Smooth muscle cell (in vitro differentiated cells): ENCODE results near the gene CDH4. TPM values are rescaled to one million over a fixed set of nuclear protein-coding genes. Genes with fewer than 3 reads are reported as not detected.

Experiments
- DNase-seq: peaks from one replicate; lab custom pipeline; 2025; ENCODE audit not compliant: unreplicated experiment; lab: John Stamatoyannopoulos, UW
- H2AFZ ChIP-seq: fragments of 200-600 bp; sonication (generic); 2 replicates; pipeline ENCODE4 v1.6.0; 2016; ENCODE audit warnings: antibody characterized with exemption, low read depth, mild to moderate bottlenecking
- H3F3A ChIP-seq: fragments of 200-600 bp; sonication (generic); 2 replicates; pipeline ENCODE4 v1.6.0; 2017; ENCODE audit warnings: antibody characterized with exemption, low read depth
- H3K27ac ChIP-seq: fragments of 200-600 bp; sonication (generic); 2 replicates; pipeline ENCODE4 v1.5.1; 2016; ENCODE audit warnings: low read depth, mild to moderate bottlenecking
- H3K27me3 ChIP-seq: fragments of 200-600 bp; sonication (generic); 2 replicates; pipeline ENCODE4 v1.6.1; 2016; ENCODE audit warnings: low read depth, mild to moderate bottlenecking
- H3K36me3 ChIP-seq: fragments of 200-600 bp; sonication (generic); 2 replicates; pipeline ENCODE4 v1.5.1; 2016; ENCODE audit warnings: low read depth
- H3K4me1 ChIP-seq: fragments of 200-600 bp; sonication (generic); 2 replicates; pipeline ENCODE4 v1.5.1; 2016; ENCODE audit warnings: low read depth
- H3K4me2 ChIP-seq: fragments of 200-600 bp; sonication (generic); 2 replicates; pipeline ENCODE4 v1.6.0; 2016; ENCODE audit warnings: mild to moderate bottlenecking
- H3K4me3 ChIP-seq: fragments of 200-600 bp; sonication (generic); 2 replicates; pipeline ENCODE4 v1.5.1; 2016; ENCODE audit warnings: mild to moderate bottlenecking
- H3K79me2 ChIP-seq: fragments of 200-600 bp; sonication (generic); 2 replicates; pipeline ENCODE4 v1.6.0; 2016; ENCODE audit warnings: low read depth, mild to moderate bottlenecking
- H3K9ac ChIP-seq: fragments of 200-600 bp; sonication (generic); 2 replicates; pipeline ENCODE4 v1.6.0; 2016; ENCODE audit warnings: low read depth
- H3K9me3 ChIP-seq: fragments of 200-600 bp; sonication (generic); replicated peaks from 2 replicates; pipeline ENCODE4 v1.5.1; 2016; ENCODE audit warnings: low read depth
- H4K20me1 ChIP-seq: fragments of 200-600 bp; sonication (generic); 2 replicates; pipeline ENCODE4 v1.6.0; 2016; ENCODE audit warnings: low read depth
- CTCF ChIP-seq: fragments of 200-600 bp; sonication (generic); IDR thresholded peaks from 2 replicates; pipeline ENCODE4 v1.5.1; 2017; ENCODE audit warnings: borderline replicate concordance, mild to moderate bottlenecking, antibody characterized with exemption; ENCODE audit not compliant: insufficient read depth, poor library complexity, severe bottlenecking
- WGBS: methylation state at CpG from one replicate; pipeline ENCODE4 v1.1.7; 2016; ENCODE audit warnings: low lambda C conversion rate; 5-methylcytosine and 5-hydroxymethylcytosine counted together
- polyA plus RNA-seq: library from polyadenylated mRNA; unstranded; fragments of >200 nt; fragmentation: Nextera tagmentation; extraction: Ambion mirVana; gene quantifications from 2 replicates; pipeline ENCODE4 v1.2.1, GENCODE V29; 2016
- total RNA-seq: library from RNA; depleted of rRNA; stranded (reverse); fragments of >200 nt; gene quantifications from 2 replicates; pipeline ENCODE4 v1.2.3, GENCODE V29; 2014

The CDH4 gene
- total and polyA plus RNA-seq, 2 experiments from 2014 or later = 0.03 to 0.04 TPM

- H3K9ac ChIP-seq = no peak overlapping the region
- no peak overlapping the region for H3K27ac ChIP-seq
- no peak overlapping the region for H3K4me2 ChIP-seq
- H3K36me3 ChIP-seq = no peaks in the 10 kb centered on the region
- no peaks in the 10 kb centered on the region for H4K20me1 ChIP-seq
- DNase-seq = no peak
- H3F3A ChIP-seq = no peaks in the 10 kb centered on the region
- no peak for TF ChIP-seq CTCF
- H3K9me3 ChIP-seq = peaks cover 3% of the 10 kb centered on the region
- no peaks in the 10 kb centered on the region for H3K27me3 ChIP-seq
- H2AFZ ChIP-seq = no peak overlapping the region
- 96% methylated on average over 16 of the region's 16 CpGs for WGBS
- no peaks in the 10 kb centered on the region for H3K4me1 ChIP-seq
- H3K79me2 ChIP-seq = no peaks in the 10 kb centered on the region
- H3K4me3 ChIP-seq = no peak overlapping the region
Measured at GRCh38 chr20:61600016-61600415, 348.0 kb downstream of the CDH4 start.

GRCh38 chr20:61601361-61601760, 349.3 kb downstream of the CDH4 start:
- Histone ChIP-seq H3K9me3 (peaks cover 1% of the 10 kb centered on the region), H4K20me1 (no peaks in the 10 kb centered on the region), H3K27ac (no peak overlapping the region), H3K36me3 (no peaks in the 10 kb centered on the region), H3K27me3 (no peaks in the 10 kb centered on the region), H3K4me2 (no peak overlapping the region), H3K79me2 (no peaks in the 10 kb centered on the region), H3F3A (no peaks in the 10 kb centered on the region), H3K9ac (no peak overlapping the region), H3K4me1 (no peaks in the 10 kb centered on the region), H3K4me3 (no peak overlapping the region), H2AFZ (no peak overlapping the region)
- DNase-seq = no peak
- 91% methylated on average over 12 of the region's 12 CpGs for WGBS
- no peak for TF ChIP-seq CTCF

GRCh38 chr20:61601853-61602252, 349.8 kb downstream of the CDH4 start:
- no peaks in the 10 kb centered on the region for H3K4me1 ChIP-seq
- H4K20me1 ChIP-seq = no peaks in the 10 kb centered on the region
- H3K36me3 ChIP-seq = no peaks in the 10 kb centered on the region
- DNase-seq = no peak
- no peak overlapping the region for H3K4me3 ChIP-seq
- H3K4me2 ChIP-seq = no peak overlapping the region
- WGBS = 94% methylated on average over 14 of the region's 14 CpGs
- no peak for TF ChIP-seq CTCF
- no peak overlapping the region for H3K27ac ChIP-seq
- no peak overlapping the region for H2AFZ ChIP-seq
- H3F3A ChIP-seq = no peaks in the 10 kb centered on the region
- H3K9ac ChIP-seq = no peak overlapping the region
- H3K79me2 ChIP-seq = no peaks in the 10 kb centered on the region
- H3K9me3 ChIP-seq = no peaks in the 10 kb centered on the region
- H3K27me3 ChIP-seq = no peaks in the 10 kb centered on the region

- no peak for TF ChIP-seq CTCF
- no peak overlapping the region for H3K9ac ChIP-seq
- H3K9me3 ChIP-seq = no peaks in the 10 kb centered on the region
- H3K4me1 ChIP-seq = no peaks in the 10 kb centered on the region
- H3F3A ChIP-seq = no peaks in the 10 kb centered on the region
- DNase-seq = no peak
- H3K27me3 ChIP-seq = no peaks in the 10 kb centered on the region
- no peaks in the 10 kb centered on the region for H3K36me3 ChIP-seq
- H2AFZ ChIP-seq = no peak overlapping the region
- WGBS = 87% methylated on average over 5 of the region's 5 CpGs
- no peak overlapping the region for H3K27ac ChIP-seq
- H3K4me2 ChIP-seq = no peak overlapping the region
- no peaks in the 10 kb centered on the region for H4K20me1 ChIP-seq
- H3K4me3 ChIP-seq = no peak overlapping the region
- H3K79me2 ChIP-seq = no peaks in the 10 kb centered on the region
Measured at GRCh38 chr20:61603715-61604114, 351.7 kb downstream of the CDH4 start.
